Fibroblast of the aortic adventitia (primary cell): ENCODE results near the gene FIG4. TPM values are rescaled to one million over a fixed set of nuclear protein-coding genes. Genes with fewer than 3 reads are reported as not detected.

Experiments
- DNase-seq: peaks from one replicate; pipeline ENCODE4 v3.0.0-alpha.2; 2010; ENCODE audit warnings: low read depth
- H3K4me3 ChIP-seq: 2 replicates; pipeline ENCODE4 v1.5.1; 2011; ENCODE audit warnings: low read depth, mild to moderate bottlenecking, control low read depth, low read length, moderate library complexity
- CTCF ChIP-seq: IDR thresholded peaks from 2 replicates; pipeline ENCODE4 v1.5.1; 2011; ENCODE audit warnings: mild to moderate bottlenecking, low read length, control low read depth, inconsistent platforms; ENCODE audit not compliant: insufficient read depth
- total RNA-seq: library from RNA; depleted of rRNA; stranded (reverse); fragments of >200 nt; gene quantifications from 2 replicates; pipeline ENCODE4 v1.2.3, GENCODE V29; 2012; ENCODE audit warnings: low replicate concordance

Gene FIG4
- total RNA-seq = 28.0 and 37.7 TPM in 2 replicates

GRCh38 chr6:109690737-109691621 lies at the start of gene FIG4, which contains the start of gene AK9:
TSS of gene FIG4 (plus strand) at chr6:109691296. CDS start at chr6:109691436, 140 bp downstream.
TSS of gene AK9 (minus strand) at chr6:109691202. CDS start at chr6:109675745, 15,457 bp downstream.
- H3K4me3 ChIP-seq = peak within 1 kb of the TSS; percentile 84

DNA sequence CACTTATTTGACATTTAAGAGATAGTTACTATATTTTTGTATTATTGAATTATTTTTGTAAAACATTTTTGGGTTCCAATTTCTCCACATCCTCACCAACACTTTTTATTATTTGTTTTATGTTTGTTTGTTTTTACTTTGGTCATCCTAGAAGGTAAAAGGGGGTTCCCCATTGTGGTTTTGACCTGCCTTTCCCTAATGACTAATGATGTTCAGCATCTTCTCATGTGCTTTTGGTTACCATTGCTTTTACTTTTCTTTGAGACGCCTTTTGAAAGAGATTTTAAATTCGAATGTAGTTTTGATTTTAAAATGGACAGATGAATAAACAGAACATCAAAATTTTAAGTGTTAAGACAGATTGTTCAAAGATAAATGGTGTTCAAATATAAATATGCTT lies 47.0 kb upstream of the FIG4 start:
- TF ChIP-seq CTCF = no peak
- H3K4me3 ChIP-seq = no peak overlapping the region
- no peak for DNase-seq

More at GRCh38 chr6:109690737-109691621, at the start of gene FIG4, which contains the start of gene AK9:
- peak; percentile 46 for TF ChIP-seq CTCF
- peak; percentile 93 for DNase-seq

- H3K4me3 ChIP-seq = no peak overlapping the region
- DNase-seq = peak; percentile 23
- TF ChIP-seq CTCF = no peak
Observed at GRCh38 chr6:109653264-109653663, 37.8 kb upstream of the FIG4 start.

DNA sequence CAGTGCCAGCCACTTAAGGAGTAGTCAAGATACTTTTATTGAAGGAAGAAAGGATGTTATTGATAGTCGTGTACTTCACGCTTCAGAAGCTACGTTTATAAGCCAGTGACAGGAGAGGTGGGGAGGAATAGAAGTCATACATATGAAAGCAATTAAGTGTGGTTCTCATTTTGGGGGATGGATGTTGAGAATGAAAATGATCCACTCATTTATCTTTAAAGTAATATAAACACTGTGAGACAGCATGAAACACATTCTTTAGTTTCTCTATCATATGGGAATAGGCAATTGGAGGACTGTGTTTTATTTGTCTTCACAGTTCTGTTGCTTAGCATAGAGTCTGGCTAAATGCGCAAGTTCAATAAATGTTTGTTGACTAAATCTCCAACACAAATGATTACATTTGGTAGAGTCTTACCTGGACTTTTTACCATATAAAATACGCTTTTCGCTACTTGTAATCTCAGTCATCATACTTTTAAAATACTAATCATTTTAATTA lies 35.3 kb upstream of the FIG4 start:
- TF ChIP-seq CTCF = no peak
- no peak overlapping the region for H3K4me3 ChIP-seq
- no peak for DNase-seq

DNA sequence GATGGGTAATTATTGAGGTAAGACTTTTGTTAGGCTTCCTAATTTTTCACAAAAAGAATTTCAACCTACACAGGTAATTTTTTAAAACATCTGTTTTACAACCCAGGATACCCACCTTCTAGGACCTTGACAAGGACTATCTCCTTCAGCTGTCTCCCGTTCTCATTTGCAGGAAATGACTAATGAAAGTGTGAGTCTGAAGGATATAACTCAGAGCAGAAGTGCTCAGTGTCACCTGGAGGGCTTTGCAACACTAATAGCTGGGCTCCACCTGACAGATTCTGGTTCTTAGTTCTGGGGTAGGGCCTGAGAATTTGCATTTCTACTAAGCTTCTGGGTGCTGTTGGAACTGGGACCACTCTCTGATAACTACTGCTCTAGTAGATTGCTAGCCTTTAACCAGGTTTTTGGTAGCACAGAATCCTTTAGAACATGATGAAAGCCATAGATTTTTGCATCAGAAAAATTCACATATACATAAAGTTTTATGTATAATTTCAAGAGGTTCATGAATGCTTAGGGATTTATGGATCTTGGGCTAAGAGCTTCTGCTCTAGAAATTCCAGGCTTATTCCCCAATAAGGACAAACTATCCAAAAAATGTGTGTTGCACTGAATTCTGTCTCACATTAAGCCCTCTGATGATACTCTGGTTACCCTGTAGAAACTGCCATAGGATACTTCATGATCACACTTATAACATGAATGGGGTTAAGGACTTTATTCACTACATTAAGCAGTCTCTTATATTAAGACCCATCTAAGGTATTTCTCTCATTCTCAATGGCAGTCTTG lies 30.4 kb upstream of the FIG4 start:
- no peak overlapping the region for H3K4me3 ChIP-seq
- DNase-seq = no peak
- no peak for TF ChIP-seq CTCF

DNA sequence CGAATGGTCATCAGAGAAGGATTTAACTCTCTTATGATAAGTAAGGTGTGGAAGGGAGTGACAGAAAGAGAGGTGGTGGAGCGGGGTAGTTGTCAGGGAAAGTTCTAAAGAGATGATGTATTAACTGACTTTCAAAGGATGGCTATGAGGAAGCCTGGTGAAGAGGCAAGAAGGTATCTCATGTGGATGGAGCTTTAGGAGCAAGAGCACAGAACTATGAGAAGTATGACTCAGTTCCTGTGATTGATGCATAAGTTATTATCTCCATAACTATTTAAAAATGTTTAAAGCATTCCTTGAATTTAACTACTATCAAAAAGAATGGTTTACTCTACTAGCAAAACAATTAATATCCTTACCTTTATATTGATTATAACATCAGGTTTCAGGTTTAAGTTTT lies 28.9 kb upstream of the FIG4 start:
- TF ChIP-seq CTCF = no peak
- no peak overlapping the region for H3K4me3 ChIP-seq
- DNase-seq = peak; percentile 3
